Islet of Langerhans (tissue), 1 donor: Measurements from ENCODE around the gene LHPP.

Experiments
- FAIRE-seq: peaks from one replicate; lab custom pipeline; 2011; peaks lifted over from hg19 to GRCh38; lab: Jason Lieb, UNC

The LHPP gene

GRCh38 chr10:124646483-124647352 is 185.1 kb downstream of the LHPP start:
- no peak for FAIRE-seq

GRCh38 chr10:124647421-124648130 is 186.0 kb downstream of the LHPP start:
- no peak for FAIRE-seq

GRCh38 chr10:124648131-124648475 is 186.5 kb downstream of the LHPP start:
- no peak for FAIRE-seq

- FAIRE-seq = no peak
These were observed 187.1 kb downstream of the LHPP start for GRCh38 chr10:124648738-124649137.

GRCh38 chr10:124649214-124649613 is 187.6 kb downstream of the LHPP start:
- no peak for FAIRE-seq

- FAIRE-seq = no peak
These were observed 188.6 kb downstream of the LHPP start for GRCh38 chr10:124650263-124650662.

GRCh38 chr10:124650820-124651401 is 189.3 kb downstream of the LHPP start:
- FAIRE-seq = no peak

GRCh38 chr10:124651402-124651891 is 189.8 kb downstream of the LHPP start:
- no peak for FAIRE-seq

- no peak for FAIRE-seq
These were observed 190.6 kb downstream of the LHPP start for GRCh38 chr10:124652200-124652599.

GRCh38 chr10:124652701-124653100 is 191.1 kb downstream of the LHPP start:
- FAIRE-seq = no peak

GRCh38 chr10:124653311-124653710 is 191.7 kb downstream of the LHPP start:
- FAIRE-seq = no peak

- no peak for FAIRE-seq
These were observed 192.4 kb downstream of the LHPP start for GRCh38 chr10:124653811-124654651.

GRCh38 chr10:124654686-124655085 is 193.1 kb downstream of the LHPP start:
- no peak for FAIRE-seq

GRCh38 chr10:124655191-124656112 is 193.8 kb downstream of the LHPP start:
- no peak for FAIRE-seq

GRCh38 chr10:124656113-124656490 is 194.5 kb downstream of the LHPP start:
- FAIRE-seq = no peak

- FAIRE-seq = no peak
These were observed 194.9 kb downstream of the LHPP start for GRCh38 chr10:124656541-124656940.

GRCh38 chr10:124657806-124658205 is 196.2 kb downstream of the LHPP start:
- no peak for FAIRE-seq

GRCh38 chr10:124658591-124659242 is 197.1 kb downstream of the LHPP start:
- no peak for FAIRE-seq

- FAIRE-seq = no peak
These were observed 197.8 kb downstream of the LHPP start for GRCh38 chr10:124659380-124659779.

- no peak for FAIRE-seq
These were observed 198.9 kb downstream of the LHPP start for GRCh38 chr10:124660404-124661125.
